Smooth muscle cell (in vitro differentiated cells): ENCODE results near the gene PKP1. TPM values are rescaled to one million over a fixed set of nuclear protein-coding genes. Genes with fewer than 3 reads are reported as not detected.

Experiments
- DNase-seq: peaks from one replicate; lab custom pipeline; 2025; ENCODE audit not compliant: unreplicated experiment; lab: John Stamatoyannopoulos, UW
- H2AFZ ChIP-seq: fragments of 200-600 bp; sonication (generic); 2 replicates; pipeline ENCODE4 v1.6.0; 2016; ENCODE audit warnings: antibody characterized with exemption, low read depth, mild to moderate bottlenecking
- H3F3A ChIP-seq: fragments of 200-600 bp; sonication (generic); 2 replicates; pipeline ENCODE4 v1.6.0; 2017; ENCODE audit warnings: antibody characterized with exemption, low read depth
- H3K27ac ChIP-seq: fragments of 200-600 bp; sonication (generic); 2 replicates; pipeline ENCODE4 v1.5.1; 2016; ENCODE audit warnings: low read depth, mild to moderate bottlenecking
- H3K27me3 ChIP-seq: fragments of 200-600 bp; sonication (generic); 2 replicates; pipeline ENCODE4 v1.6.1; 2016; ENCODE audit warnings: low read depth, mild to moderate bottlenecking
- H3K36me3 ChIP-seq: fragments of 200-600 bp; sonication (generic); 2 replicates; pipeline ENCODE4 v1.5.1; 2016; ENCODE audit warnings: low read depth
- H3K4me1 ChIP-seq: fragments of 200-600 bp; sonication (generic); 2 replicates; pipeline ENCODE4 v1.5.1; 2016; ENCODE audit warnings: low read depth
- H3K4me2 ChIP-seq: fragments of 200-600 bp; sonication (generic); 2 replicates; pipeline ENCODE4 v1.6.0; 2016; ENCODE audit warnings: mild to moderate bottlenecking
- H3K4me3 ChIP-seq: fragments of 200-600 bp; sonication (generic); 2 replicates; pipeline ENCODE4 v1.5.1; 2016; ENCODE audit warnings: mild to moderate bottlenecking
- H3K79me2 ChIP-seq: fragments of 200-600 bp; sonication (generic); 2 replicates; pipeline ENCODE4 v1.6.0; 2016; ENCODE audit warnings: low read depth, mild to moderate bottlenecking
- H3K9ac ChIP-seq: fragments of 200-600 bp; sonication (generic); 2 replicates; pipeline ENCODE4 v1.6.0; 2016; ENCODE audit warnings: low read depth
- H3K9me3 ChIP-seq: fragments of 200-600 bp; sonication (generic); replicated peaks from 2 replicates; pipeline ENCODE4 v1.5.1; 2016; ENCODE audit warnings: low read depth
- H4K20me1 ChIP-seq: fragments of 200-600 bp; sonication (generic); 2 replicates; pipeline ENCODE4 v1.6.0; 2016; ENCODE audit warnings: low read depth
- WGBS: methylation state at CpG from one replicate; pipeline ENCODE4 v1.1.7; 2016; ENCODE audit warnings: low lambda C conversion rate; 5-methylcytosine and 5-hydroxymethylcytosine counted together
- polyA plus RNA-seq: library from polyadenylated mRNA; unstranded; fragments of >200 nt; fragmentation: Nextera tagmentation; extraction: Ambion mirVana; gene quantifications from 2 replicates; pipeline ENCODE4 v1.2.1, GENCODE V29; 2016
- total RNA-seq: library from RNA; depleted of rRNA; stranded (reverse); fragments of >200 nt; gene quantifications from 2 replicates; pipeline ENCODE4 v1.2.3, GENCODE V29; 2014
- TF ChIP-seq, protein P1 (sequence below): fragments of 200-600 bp; sonication (generic); IDR thresholded peaks from 2 replicates; pipeline ENCODE4 v1.5.1; 2017; ENCODE audit warnings: borderline replicate concordance, mild to moderate bottlenecking, antibody characterized with exemption; ENCODE audit not compliant: insufficient read depth, poor library complexity, severe bottlenecking

The PKP1 gene
- total and polyA plus RNA-seq, 2 experiments from 2014 or later = 26.9 to 52.5 TPM

DNA sequence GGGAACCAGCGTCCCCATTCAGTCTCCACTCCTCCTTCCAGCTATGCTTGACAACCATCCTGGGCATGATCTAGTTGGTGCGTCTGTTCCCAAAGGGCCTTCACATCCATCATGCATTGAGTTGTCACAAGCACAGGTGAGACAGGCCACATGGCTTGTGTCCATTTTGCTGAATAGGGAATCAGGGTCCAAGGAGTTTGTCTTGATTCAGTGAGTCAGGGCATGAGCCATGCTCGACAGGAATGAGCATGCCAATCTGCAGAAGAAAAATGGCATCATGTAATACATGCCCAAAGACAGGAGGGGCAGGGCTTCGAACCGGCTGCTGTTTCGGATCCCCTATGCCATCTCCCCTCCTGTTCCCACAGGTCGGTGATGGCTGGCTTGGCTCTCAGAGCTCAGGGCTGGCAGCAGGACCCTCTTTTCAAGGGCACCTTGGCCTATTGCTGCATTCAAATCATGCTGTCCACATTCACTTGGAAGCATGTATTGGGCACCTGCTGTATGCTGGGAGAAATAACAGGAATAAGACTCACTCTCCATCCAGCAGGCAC, 44.5 kb downstream of the PKP1 start:
- Histone ChIP-seq H3K4me2 (no peak overlapping the region), H3K9me3 (no peaks in the 10 kb centered on the region), H2AFZ (no peak overlapping the region), H3K27me3 (no peaks in the 10 kb centered on the region), H3K79me2 (no peaks in the 10 kb centered on the region), H3K9ac (no peak overlapping the region), H4K20me1 (no peaks in the 10 kb centered on the region), H3K4me3 (no peak overlapping the region), H3F3A (peaks cover 8% of the 10 kb centered on the region), H3K27ac (no peak overlapping the region), H3K4me1 (no peaks in the 10 kb centered on the region), H3K36me3 (no peaks in the 10 kb centered on the region)
- no peak for DNase-seq
- 95% methylated on average over 7 of the region's 7 CpGs for WGBS
- TF ChIP-seq, protein P1, sequence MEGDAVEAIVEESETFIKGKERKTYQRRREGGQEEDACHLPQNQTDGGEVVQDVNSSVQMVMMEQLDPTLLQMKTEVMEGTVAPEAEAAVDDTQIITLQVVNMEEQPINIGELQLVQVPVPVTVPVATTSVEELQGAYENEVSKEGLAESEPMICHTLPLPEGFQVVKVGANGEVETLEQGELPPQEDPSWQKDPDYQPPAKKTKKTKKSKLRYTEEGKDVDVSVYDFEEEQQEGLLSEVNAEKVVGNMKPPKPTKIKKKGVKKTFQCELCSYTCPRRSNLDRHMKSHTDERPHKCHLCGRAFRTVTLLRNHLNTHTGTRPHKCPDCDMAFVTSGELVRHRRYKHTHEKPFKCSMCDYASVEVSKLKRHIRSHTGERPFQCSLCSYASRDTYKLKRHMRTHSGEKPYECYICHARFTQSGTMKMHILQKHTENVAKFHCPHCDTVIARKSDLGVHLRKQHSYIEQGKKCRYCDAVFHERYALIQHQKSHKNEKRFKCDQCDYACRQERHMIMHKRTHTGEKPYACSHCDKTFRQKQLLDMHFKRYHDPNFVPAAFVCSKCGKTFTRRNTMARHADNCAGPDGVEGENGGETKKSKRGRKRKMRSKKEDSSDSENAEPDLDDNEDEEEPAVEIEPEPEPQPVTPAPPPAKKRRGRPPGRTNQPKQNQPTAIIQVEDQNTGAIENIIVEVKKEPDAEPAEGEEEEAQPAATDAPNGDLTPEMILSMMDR = no peak

DNA sequence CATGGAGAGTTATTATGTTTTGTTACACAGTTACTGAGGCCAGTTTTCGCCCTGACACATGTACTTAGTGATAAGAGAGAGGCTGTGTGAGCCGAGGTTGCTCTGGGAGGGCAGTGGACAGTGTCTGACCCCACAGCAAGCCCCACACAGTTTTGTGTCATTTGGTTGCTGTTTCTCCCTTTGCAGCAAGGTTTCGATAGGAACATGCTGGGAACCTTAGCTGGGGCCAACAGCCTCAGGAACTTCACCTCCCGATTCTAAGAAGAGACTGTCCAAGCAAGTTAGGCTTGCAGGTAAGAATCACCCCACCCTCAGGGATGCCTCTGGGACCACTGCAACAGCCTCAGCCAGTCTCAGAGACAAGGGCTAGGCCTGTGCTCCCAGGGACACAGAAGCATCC, 45.3 kb downstream of the PKP1 start:
- no peak overlapping the region for H3K4me2 ChIP-seq
- no peaks in the 10 kb centered on the region for H3K36me3 ChIP-seq
- no peaks in the 10 kb centered on the region for H3K9me3 ChIP-seq
- H3K27ac ChIP-seq = no peak overlapping the region
- H3K27me3 ChIP-seq = no peaks in the 10 kb centered on the region
- no peak overlapping the region for H2AFZ ChIP-seq
- TF ChIP-seq, protein P1 = no peak
- WGBS = 81% methylated on average over 4 of the region's 4 CpGs
- no peaks in the 10 kb centered on the region for H3K79me2 ChIP-seq
- no peak overlapping the region for H3K4me3 ChIP-seq
- H4K20me1 ChIP-seq = no peaks in the 10 kb centered on the region
- no peak for DNase-seq
- no peaks in the 10 kb centered on the region for H3K4me1 ChIP-seq
- no peak overlapping the region for H3K9ac ChIP-seq
- H3F3A ChIP-seq = peaks cover 8% of the 10 kb centered on the region

DNA sequence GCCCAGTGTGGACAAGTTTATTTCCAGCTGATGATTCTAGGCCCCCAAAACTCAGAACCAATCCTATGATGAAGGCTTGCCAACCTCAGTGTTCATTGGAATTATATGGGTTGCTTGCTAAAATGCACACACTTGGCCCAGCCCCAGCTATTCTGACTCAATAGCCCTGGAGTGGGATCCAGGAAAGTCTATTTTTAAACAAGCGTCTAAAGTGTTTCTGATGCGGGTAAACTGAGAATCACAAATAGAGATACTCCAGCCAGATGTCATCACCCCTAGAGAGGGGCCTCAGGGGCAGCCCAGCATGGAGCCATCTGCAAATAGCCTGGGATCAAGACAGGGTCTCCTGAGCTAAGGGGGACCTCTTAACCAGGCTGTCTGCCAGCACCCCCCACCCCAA, 46.0 kb downstream of the PKP1 start:
- Histone ChIP-seq H3K27me3 (no peaks in the 10 kb centered on the region), H4K20me1 (no peaks in the 10 kb centered on the region), H3K79me2 (no peaks in the 10 kb centered on the region), H3F3A (peaks cover 8% of the 10 kb centered on the region), H3K36me3 (no peaks in the 10 kb centered on the region), H3K4me2 (peak overlapping the region; percentile 45), H3K4me3 (no peak overlapping the region), H3K9ac (no peak overlapping the region), H3K27ac (peak overlapping the region; percentile 38), H3K4me1 (no peaks in the 10 kb centered on the region), H2AFZ (no peak overlapping the region), H3K9me3 (no peaks in the 10 kb centered on the region)
- WGBS = 23% methylated on average over 2 of the region's 2 CpGs
- TF ChIP-seq, protein P1 = no peak
- DNase-seq = no peak

DNA sequence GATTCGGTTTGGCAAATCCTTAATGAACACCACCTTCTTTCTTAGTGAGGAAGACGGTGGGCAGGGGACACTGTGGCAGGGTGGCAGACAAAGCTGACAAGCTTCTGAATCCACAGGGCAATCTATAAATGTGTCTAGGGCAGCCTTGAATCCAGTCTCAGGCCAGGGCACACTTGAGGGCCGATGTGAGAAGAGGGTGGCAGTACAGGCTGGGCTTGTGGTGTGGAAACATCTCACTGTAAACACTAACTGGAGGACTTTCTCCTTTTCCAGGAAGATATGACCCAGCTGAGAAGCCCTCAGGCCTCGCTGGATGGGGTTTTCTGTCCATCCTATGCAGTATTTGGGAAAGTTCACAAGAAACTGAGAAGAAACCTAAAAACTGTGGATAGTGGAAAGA, 46.5 kb downstream of the PKP1 start:
- peak overlapping the region; percentile 45 for H3K4me2 ChIP-seq
- no peak for DNase-seq
- TF ChIP-seq, protein P1 = no peak
- H3K36me3 ChIP-seq = no peaks in the 10 kb centered on the region
- H3K27ac ChIP-seq = peak overlapping the region; percentile 38
- no peaks in the 10 kb centered on the region for H4K20me1 ChIP-seq
- H3K9ac ChIP-seq = no peak overlapping the region
- H3F3A ChIP-seq = peaks cover 8% of the 10 kb centered on the region
- H3K9me3 ChIP-seq = no peaks in the 10 kb centered on the region
- H2AFZ ChIP-seq = no peak overlapping the region
- no peaks in the 10 kb centered on the region for H3K79me2 ChIP-seq
- H3K4me3 ChIP-seq = no peak overlapping the region
- WGBS = 53% methylated on average over 4 of the region's 4 CpGs
- no peaks in the 10 kb centered on the region for H3K27me3 ChIP-seq
- H3K4me1 ChIP-seq = no peaks in the 10 kb centered on the region
